HepG2 (cell line): ENCODE results near the gene ZFP3. TPM values are rescaled to one million over a fixed set of nuclear protein-coding genes. Genes with fewer than 3 reads are reported as not detected.

Source experiments
- ATAC-seq: fragments of 200-7000 bp; cut with Tn5 transposase; 3 replicates; pipeline ENCODE4 v1.9.1; 2020; ENCODE audit warnings: mild to moderate bottlenecking, moderate library complexity
- BruUV-seq: library from RNA; stranded (reverse); fragments of 400-500 nt; replicated peaks from 2 replicates; lab custom pipeline; 2021; lab: Mats Ljungman, UMichigan
- CTCF ChIA-PET: fragments of 300-600 bp; formaldehyde crosslinking; extraction: SDS; loops from one replicate; lab custom pipeline; 2021; ENCODE audit warnings: low total read pairs, inconsistent platforms, low intra/inter-chr PET ratio; lab: Yijun Ruan, JAX
- POLR2A ChIA-PET: fragments of 350-600 bp; sonication (Branson Sonifier 250); formaldehyde crosslinking; loops from one replicate; lab custom pipeline; 2020; ENCODE audit warnings: antibody characterized with exemption, inconsistent platforms; lab: Yijun Ruan, JAX
- DNase-seq: peaks from one replicate; pipeline ENCODE4 v3.0.0-alpha.2; 2015; ENCODE audit warnings: low spot score
- FAIRE-seq: peaks from 3 replicates; lab custom pipeline; 2011; peaks lifted over from hg19 to GRCh38; lab: Jason Lieb, UNC
- H2AFZ ChIP-seq: one replicate; pipeline ENCODE4 v1.6.1; 2011; ENCODE audit warnings: low read length, inconsistent platforms
- H3K27ac ChIP-seq: fragments of 300-600 bp; 3 replicates; pipeline ENCODE4 v1.8.0; 2011; ENCODE audit warnings: mixed run types, mild to moderate bottlenecking, mixed read lengths, low read length, inconsistent platforms; ENCODE audit not compliant: insufficient read depth; ENCODE audit errors: extremely low read length
- H3K27me3 ChIP-seq, 2 experiments: fragments of 200-600 bp in 1 of 2; 2 replicates in 1 of 2; 3 replicates in 1 of 2; pipeline versions ENCODE4 v1.6.0 to v1.8.0; 2011; ENCODE audit warnings: low read length in 2 of 2, mild to moderate bottlenecking in 2 of 2, moderate library complexity in 2 of 2, inconsistent platforms in 1 of 2; ENCODE audit not compliant: insufficient read depth in 2 of 2, control insufficient read depth in 1 of 2
- H3K36me3 ChIP-seq, 2 experiments: fragments of 200-600 bp in 1 of 2; replicated peaks in 1 of 2; 2 replicates in 1 of 2; 3 replicates in 1 of 2; pipeline versions ENCODE4 v1.5.1 to v1.8.0; 2011; ENCODE audit warnings: low read length in 2 of 2, inconsistent platforms in 1 of 2; ENCODE audit not compliant: insufficient read depth in 2 of 2, control insufficient read depth in 1 of 2
- H3K4me1 ChIP-seq: 2 replicates; pipeline ENCODE4 v1.5.1; 2012; ENCODE audit warnings: low read length, inconsistent platforms; ENCODE audit not compliant: insufficient read depth
- H3K4me2 ChIP-seq: 2 replicates; pipeline ENCODE4 v1.6.0; 2011; ENCODE audit warnings: low read depth, low read length, inconsistent platforms
- H3K4me3 ChIP-seq, 3 experiments: fragments of 200-600 bp in 1 of 3; sonication (generic), shearing (Covaris generic) in 1 of 3; replicated peaks in 1 of 3; 2 replicates each; pipeline ENCODE4 v1.5.1; 2011 to 2016; ENCODE audit warnings: low read length in 3 of 3, inconsistent platforms in 2 of 3, low read depth in 2 of 3, mild to moderate bottlenecking in 2 of 3, control low read depth in 1 of 3, mixed read lengths in 1 of 3; ENCODE audit not compliant: insufficient read depth in 1 of 3
- H3K79me2 ChIP-seq: one replicate; pipeline ENCODE4 v1.6.1; 2011; ENCODE audit warnings: low read length, inconsistent platforms; ENCODE audit not compliant: insufficient read depth
- H3K9ac ChIP-seq: 2 replicates; pipeline ENCODE4 v1.6.0; 2011; ENCODE audit warnings: mild to moderate bottlenecking, low read depth, low read length, inconsistent platforms; ENCODE audit not compliant: insufficient read depth
- H3K9me3 ChIP-seq: 2 replicates; pipeline ENCODE4 v1.5.1; 2012; ENCODE audit warnings: mild to moderate bottlenecking, low read length
- H4K20me1 ChIP-seq: 2 replicates; pipeline ENCODE4 v1.6.0; 2011; ENCODE audit warnings: inconsistent platforms, mild to moderate bottlenecking, low read length, moderate library complexity; ENCODE audit not compliant: insufficient read depth
- EP300 ChIP-seq, 3 experiments: sonication (generic) in 1 of 3; formaldehyde crosslinking in 1 of 3; IDR thresholded peaks; 2 replicates each; pipeline versions ENCODE4 v1.5.1 to v1.6.1; 2011 to 2020; ENCODE audit warnings: low read depth in 2 of 3, low read length in 2 of 3, borderline replicate concordance in 1 of 3, improper control_type of control experiment in 1 of 3, mild to moderate bottlenecking in 1 of 3, missing genetic modification reagents in 1 of 3, moderate library complexity in 1 of 3
- ZNF30 ChIP-seq: sonication (generic); formaldehyde crosslinking; IDR thresholded peaks from 2 replicates; pipeline ENCODE4 v1.5.0; 2020; ENCODE audit warnings: mild to moderate bottlenecking, missing genetic modification reagents
- WGBS: methylation state at CpG from one replicate; pipeline ENCODE4 v1.1.6; 2017; ENCODE audit warnings: low lambda C conversion rate; 5-methylcytosine and 5-hydroxymethylcytosine counted together
- in situ Hi-C: cut with HindIII; loops from 2 replicates; pipeline ENCODE4 v1.10.0; 2017; ENCODE audit warnings: low pct_unique_long_range_greater_than_20kb; ENCODE audit not compliant: extremely low pct_ligation_motif_present
- intact Hi-C: fragments of 100-400 bp; cut with micrococcal nuclease; formaldehyde crosslinking; loops from one replicate; pipeline ENCODE4 v1.10.0; 2022; ENCODE audit not compliant: unreplicated experiment
- polyA plus RNA-seq, 8 experiments: library from polyadenylated mRNA; depleted of rRNA in 3 of 8; stranded (reverse) in 7 of 8; unstranded in 1 of 8; fragments of >200 nt; fragmentation: Illumina TruSeq in 4 of 8; extraction: Trizol in 4 of 8; gene quantifications; 2 replicates each; pipeline versions ENCODE4 v1.2.1 to v1.2.3, GENCODE V29; 2011 to 2016; ENCODE audit warnings: low read depth in 4 of 8, missing spikeins in 1 of 8, mixed read lengths in 1 of 8; ENCODE audit not compliant: insufficient read depth in 1 of 8
- total RNA-seq, 5 experiments: library from RNA; depleted of rRNA; stranded (reverse); fragments of >200 nt; fragmentation: Illumina TruSeq; extraction: Trizol; gene quantifications; 2 replicates each; pipeline ENCODE4 v1.2.3, GENCODE V29; 2016; ENCODE audit warnings: low read depth in 1 of 5
- TF ChIP-seq, protein P1 (sequence below): sonication (generic); formaldehyde crosslinking; IDR thresholded peaks from 2 replicates; pipeline ENCODE4 v1.5.0; 2020; ENCODE audit warnings: mild to moderate bottlenecking, missing genetic modification reagents, moderate library complexity

ZFP3 gene
- total and polyA plus RNA-seq, 2 of the 13 experiments (the other 11 are each of a cell fraction or from before 2014, with no cell fraction given), result not detected

DNA sequence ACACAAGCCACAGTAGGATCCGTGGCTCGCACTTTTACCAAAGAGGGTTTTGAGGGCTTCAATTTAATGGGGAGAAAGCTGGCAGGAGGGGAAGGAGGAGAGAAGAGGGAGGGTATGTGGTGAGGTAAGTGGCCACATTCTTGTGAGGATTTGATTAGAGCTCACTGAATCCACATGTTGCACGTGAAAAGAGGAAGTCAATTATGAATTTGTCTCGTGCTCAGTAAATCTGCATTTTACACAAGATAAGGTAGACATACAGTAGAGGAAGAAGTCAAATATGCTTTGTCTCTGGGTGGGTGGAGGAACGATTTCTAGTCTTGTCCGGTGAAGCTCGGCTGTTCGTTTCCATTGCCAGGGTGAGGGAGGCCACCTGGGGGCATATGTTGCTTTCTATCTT lies 32.5 kb downstream of the ZFP3 start:
- in situ Hi-C loops, result no loop called here
- intact Hi-C loops, result no loop called here
- FAIRE-seq, result peak; percentile 67
- peaks cover 13% of the 10 kb centered on the region for H3K79me2 ChIP-seq
- peak overlapping the region; percentile 88 for H3K4me2 ChIP-seq
- POLR2A ChIA-PET, result interaction anchor here (0.7 to 2.3 kb wide), 3 partner anchors 8 to 171 kb away, joined by 3 to 6 read pairs (median 4); partner anchors contain the start of genes RNF167, SLC25A11 and SPAG7
- BruUV-seq, result TSS peak; percentile 57
- peak overlapping the region; percentile 68 for H3K27ac ChIP-seq
- H3K4me1 ChIP-seq, result peaks cover 29% of the 10 kb centered on the region
- TF ChIP-seq EP300 (IDR thresholded peaks at IDR 0.05; ENCODE audit: low read depth in 2 of 2, low read length in 2 of 2), result no peak
- TF ChIP-seq EP300 (CRISPR knock-in tag; IDR thresholded peaks at IDR 0.05; ENCODE audit: borderline replicate concordance), result no peak
- no peak for TF ChIP-seq ZNF30 (CRISPR knock-in tag)
- TF ChIP-seq, protein P1, sequence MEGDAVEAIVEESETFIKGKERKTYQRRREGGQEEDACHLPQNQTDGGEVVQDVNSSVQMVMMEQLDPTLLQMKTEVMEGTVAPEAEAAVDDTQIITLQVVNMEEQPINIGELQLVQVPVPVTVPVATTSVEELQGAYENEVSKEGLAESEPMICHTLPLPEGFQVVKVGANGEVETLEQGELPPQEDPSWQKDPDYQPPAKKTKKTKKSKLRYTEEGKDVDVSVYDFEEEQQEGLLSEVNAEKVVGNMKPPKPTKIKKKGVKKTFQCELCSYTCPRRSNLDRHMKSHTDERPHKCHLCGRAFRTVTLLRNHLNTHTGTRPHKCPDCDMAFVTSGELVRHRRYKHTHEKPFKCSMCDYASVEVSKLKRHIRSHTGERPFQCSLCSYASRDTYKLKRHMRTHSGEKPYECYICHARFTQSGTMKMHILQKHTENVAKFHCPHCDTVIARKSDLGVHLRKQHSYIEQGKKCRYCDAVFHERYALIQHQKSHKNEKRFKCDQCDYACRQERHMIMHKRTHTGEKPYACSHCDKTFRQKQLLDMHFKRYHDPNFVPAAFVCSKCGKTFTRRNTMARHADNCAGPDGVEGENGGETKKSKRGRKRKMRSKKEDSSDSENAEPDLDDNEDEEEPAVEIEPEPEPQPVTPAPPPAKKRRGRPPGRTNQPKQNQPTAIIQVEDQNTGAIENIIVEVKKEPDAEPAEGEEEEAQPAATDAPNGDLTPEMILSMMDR (CRISPR knock-in tag), result 0 out of 2 replicates have a peak, but pooled peaks have one; percentile 20
- TF ChIP-seq, all 625 proteins: peak for 1
- peaks cover 13 to 29% of the 10 kb centered on the region in 2 experiments for H3K36me3 ChIP-seq
- no peak overlapping the region for H2AFZ ChIP-seq
- H4K20me1 ChIP-seq, result no peaks in the 10 kb centered on the region
- H3K4me3 ChIP-seq, result peak overlapping the region; percentile 69 to 99 (median 96)
- ATAC-seq, result peak; percentile 24; the same call in 1 of the 3 replicates
- peak; percentile 10 for DNase-seq
- no peaks in the 10 kb centered on the region for H3K27me3 ChIP-seq
- H3K9ac ChIP-seq, result peak overlapping the region; percentile 84
- no peaks in the 10 kb centered on the region for H3K9me3 ChIP-seq
- WGBS, result 12% methylated on average over 8 of the region's 8 CpGs
- CTCF ChIA-PET, result no interaction called here
